BLaER1 treated with 17β-estradiol and CSF1 and Interleukin-3, amounts not matched to agents 10 nM and 100 nM (cell line): Measurements from ENCODE around the gene EDARADD.
A peak's percentile ranks its signal among the peaks of the same experiment; 100 is the strongest.

ENCODE experiments used
- H3K27ac ChIP-seq, 11 experiments: shearing (Covaris generic); formaldehyde crosslinking; 2 replicates each; pipeline ENCODE4 v1.8.1; 2022
- H3K27me3 ChIP-seq, 11 experiments: shearing (Covaris generic); formaldehyde crosslinking; 2 replicates each; pipeline ENCODE4 v1.8.1; 2022
- H3K36me3 ChIP-seq, 11 experiments: shearing (Covaris generic); formaldehyde crosslinking; 2 replicates each; pipeline ENCODE4 v1.8.1; 2022
- H3K4me1 ChIP-seq, 10 experiments: shearing (Covaris generic); formaldehyde crosslinking; 2 replicates each; pipeline ENCODE4 v1.8.1; 2022
- H3K4me2 ChIP-seq, 11 experiments: shearing (Covaris generic); formaldehyde crosslinking; 2 replicates each; pipeline ENCODE4 v1.8.1; 2022
- H3K4me3 ChIP-seq, 10 experiments: shearing (Covaris generic); formaldehyde crosslinking; 2 replicates each; pipeline ENCODE4 v1.8.1; 2022
- H3K9ac ChIP-seq, 11 experiments: shearing (Covaris generic); formaldehyde crosslinking; 2 replicates each; pipeline ENCODE4 v1.8.1; 2022
- H3K9me3 ChIP-seq, 11 experiments: shearing (Covaris generic); formaldehyde crosslinking; replicated peaks in 1 of 11; 2 replicates each; pipeline ENCODE4 v1.8.1; 2022
- H4K20me1 ChIP-seq, 11 experiments: shearing (Covaris generic); formaldehyde crosslinking; 2 replicates each; pipeline ENCODE4 v1.8.1; 2022
- Cebpa-rat ChIP-seq, 11 experiments: shearing (Covaris generic); IDR thresholded peaks; 2 replicates each; pipeline ENCODE4 v1.8.1; 2022

Gene EDARADD

GRCh38 chr1:236419502-236419901, 25.4 kb downstream of the EDARADD start:
- H3K36me3 ChIP-seq = no peaks in the 10 kb centered on the region
- no peak overlapping the region for H3K4me3 ChIP-seq
- no peak overlapping the region for H3K9ac ChIP-seq
- H3K4me1 ChIP-seq = peaks cover 0 to 25% (median 13%) of the 10 kb centered on the region in 10 experiments; a peak in 14 of 20 replicates
- H3K4me2 ChIP-seq = no peak overlapping the region
- no peak overlapping the region for H3K27ac ChIP-seq
- H3K9me3 ChIP-seq = no peaks in the 10 kb centered on the region
- no peak for TF ChIP-seq Cebpa-rat (IDR thresholded peaks at IDR 0.05)
- H4K20me1 ChIP-seq = no peaks in the 10 kb centered on the region
- no peaks in the 10 kb centered on the region for H3K27me3 ChIP-seq

GRCh38 chr1:236421022-236421421, 26.9 kb downstream of the EDARADD start:
- H3K4me2 ChIP-seq = no peak overlapping the region
- peaks cover 8 to 38% (median 25%) of the 10 kb centered on the region in 10 experiments for H3K4me1 ChIP-seq
- H3K36me3 ChIP-seq = no peaks in the 10 kb centered on the region
- H3K4me3 ChIP-seq = no peak overlapping the region
- H3K27ac ChIP-seq = no peak overlapping the region
- no peaks in the 10 kb centered on the region for H4K20me1 ChIP-seq
- H3K9me3 ChIP-seq = no peaks in the 10 kb centered on the region
- no peaks in the 10 kb centered on the region for H3K27me3 ChIP-seq
- H3K9ac ChIP-seq = no peak overlapping the region
- TF ChIP-seq Cebpa-rat (IDR thresholded peaks at IDR 0.05) = no peak

DNA sequence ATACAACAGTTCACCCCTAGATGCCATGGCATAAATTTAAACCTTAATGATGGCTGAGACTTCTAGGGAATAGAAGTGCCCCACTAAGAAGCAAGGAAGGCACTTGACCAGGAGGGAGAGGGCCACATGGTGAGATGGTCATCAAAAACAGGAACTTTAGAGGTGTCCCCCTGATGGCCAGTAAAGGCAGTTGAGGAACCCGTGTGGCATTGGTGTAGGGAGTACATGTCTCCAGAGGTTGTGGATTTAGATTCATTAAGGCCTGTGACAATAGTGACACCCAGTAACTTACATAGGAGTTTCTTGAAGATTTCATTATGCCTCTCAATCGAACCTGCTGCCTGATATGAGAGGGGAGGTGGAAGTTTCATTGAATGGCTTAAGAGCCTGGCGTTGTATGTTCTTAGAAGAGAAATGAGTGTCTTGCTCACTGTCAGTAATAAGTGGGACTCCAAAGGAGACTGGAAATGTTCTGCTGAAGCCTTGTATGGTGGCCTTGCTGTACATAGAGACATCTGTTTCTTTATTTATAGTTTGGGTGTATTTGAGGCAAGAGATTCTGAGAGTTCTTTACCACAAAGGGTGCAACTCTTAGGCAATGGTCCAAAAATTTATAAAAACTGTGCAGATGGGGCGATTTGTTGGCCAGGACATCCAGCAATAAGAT, 27.9 kb downstream of the EDARADD start:
- Histone ChIP-seq H3K27ac (no peak overlapping the region), H3K27me3 (no peaks in the 10 kb centered on the region), H3K36me3 (no peaks in the 10 kb centered on the region), H4K20me1 (no peaks in the 10 kb centered on the region), H3K4me2 (peak overlapping the region in 8 of 11 experiments; percentile 10 to 48 (median 23); a peak in 13 of 22 replicates), H3K9ac (no peak overlapping the region), H3K4me3 (no peak overlapping the region), H3K9me3 (no peaks in the 10 kb centered on the region), H3K4me1 (peaks cover 8 to 34% (median 24%) of the 10 kb centered on the region in 10 experiments)
- no peak for TF ChIP-seq Cebpa-rat (IDR thresholded peaks at IDR 0.05)

GRCh38 chr1:236422517-236422876, 28.4 kb downstream of the EDARADD start:
- no peaks in the 10 kb centered on the region for H4K20me1 ChIP-seq
- TF ChIP-seq Cebpa-rat (IDR thresholded peaks at IDR 0.05) = no peak
- H3K27me3 ChIP-seq = no peaks in the 10 kb centered on the region
- H3K4me2 ChIP-seq = peak overlapping the region in 8 of 11 experiments; percentile 10 to 48 (median 23); a peak in 13 of 22 replicates
- no peak overlapping the region for H3K27ac ChIP-seq
- H3K4me1 ChIP-seq = peaks cover 8 to 34% (median 24%) of the 10 kb centered on the region in 10 experiments
- H3K4me3 ChIP-seq = no peak overlapping the region
- H3K9ac ChIP-seq = no peak overlapping the region
- H3K9me3 ChIP-seq = no peaks in the 10 kb centered on the region
- H3K36me3 ChIP-seq = no peaks in the 10 kb centered on the region

DNA sequence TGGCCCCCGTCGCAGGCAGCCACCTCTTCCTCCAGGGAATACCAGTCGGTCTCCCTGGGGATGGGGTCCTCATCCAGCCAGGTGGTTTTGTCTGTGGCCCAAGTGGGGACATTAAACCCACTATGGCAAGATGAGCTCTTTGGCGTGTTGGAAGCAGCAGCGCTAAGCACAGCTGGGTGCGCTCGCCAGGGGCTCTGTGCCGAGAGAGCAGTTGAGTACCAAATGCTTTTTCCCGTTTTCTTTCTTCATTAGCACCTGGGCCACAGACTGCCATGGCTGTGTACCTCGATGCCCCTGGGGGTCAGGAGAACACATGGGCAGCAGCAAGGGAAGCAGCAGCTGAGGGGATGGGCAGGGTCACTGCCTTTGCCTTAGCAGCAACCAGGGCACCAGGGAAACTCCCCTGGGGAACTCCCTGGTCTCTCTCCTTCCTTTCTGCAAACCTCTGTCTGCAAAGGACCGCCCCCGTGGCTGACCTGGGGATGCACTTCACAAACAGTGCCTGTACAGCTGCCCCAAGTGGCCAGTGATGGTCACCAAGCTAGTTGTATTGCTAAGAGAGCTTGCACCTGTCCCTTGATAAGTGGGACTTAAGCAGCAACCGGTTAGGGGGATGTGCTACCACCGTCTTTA, 31.1 kb downstream of the EDARADD start:
- Histone ChIP-seq H4K20me1 (no peaks in the 10 kb centered on the region), H3K27me3 (no peaks in the 10 kb centered on the region), H3K36me3 (no peaks in the 10 kb centered on the region), H3K4me2 (peak overlapping the region; percentile 48 to 89 (median 68)), H3K9ac (no peak overlapping the region), H3K4me1 (peaks cover 8 to 34% (median 24%) of the 10 kb centered on the region in 10 experiments), H3K4me3 (no peak overlapping the region), H3K9me3 (peaks cover 8 to 15% (median 11%) of the 10 kb centered on the region in 11 experiments; a peak in 21 of 22 replicates), H3K27ac (no peak overlapping the region)
- no peak for TF ChIP-seq Cebpa-rat (IDR thresholded peaks at IDR 0.05)

GRCh38 chr1:236426215-236426614, 32.1 kb downstream of the EDARADD start:
- Histone ChIP-seq H3K9me3 (peaks cover 8 to 15% (median 11%) of the 10 kb centered on the region in 11 experiments; a peak in 21 of 22 replicates), H3K27me3 (no peaks in the 10 kb centered on the region), H3K36me3 (no peaks in the 10 kb centered on the region), H3K27ac (no peak overlapping the region), H3K9ac (no peak overlapping the region), H3K4me2 (peak overlapping the region in 3 of 11 experiments; percentile 80 to 89 (median 87); a peak in 6 of 22 replicates), H3K4me3 (no peak overlapping the region), H3K4me1 (peaks cover 8 to 34% (median 24%) of the 10 kb centered on the region in 10 experiments), H4K20me1 (no peaks in the 10 kb centered on the region)
- no peak for TF ChIP-seq Cebpa-rat (IDR thresholded peaks at IDR 0.05)

- H3K4me3 ChIP-seq = no peak overlapping the region
- H3K9ac ChIP-seq = no peak overlapping the region
- H3K9me3 ChIP-seq = peaks cover 8 to 15% (median 11%) of the 10 kb centered on the region in 11 experiments; a peak in 21 of 22 replicates
- no peak overlapping the region for H3K4me2 ChIP-seq
- peaks cover 7 to 18% (median 12%) of the 10 kb centered on the region in 10 experiments for H3K4me1 ChIP-seq
- TF ChIP-seq Cebpa-rat (IDR thresholded peaks at IDR 0.05) = no peak
- H4K20me1 ChIP-seq = no peaks in the 10 kb centered on the region
- H3K27me3 ChIP-seq = no peaks in the 10 kb centered on the region
- H3K27ac ChIP-seq = no peak overlapping the region
- H3K36me3 ChIP-seq = no peaks in the 10 kb centered on the region
Measured at GRCh38 chr1:236429715-236430274, 35.7 kb downstream of the EDARADD start.

DNA sequence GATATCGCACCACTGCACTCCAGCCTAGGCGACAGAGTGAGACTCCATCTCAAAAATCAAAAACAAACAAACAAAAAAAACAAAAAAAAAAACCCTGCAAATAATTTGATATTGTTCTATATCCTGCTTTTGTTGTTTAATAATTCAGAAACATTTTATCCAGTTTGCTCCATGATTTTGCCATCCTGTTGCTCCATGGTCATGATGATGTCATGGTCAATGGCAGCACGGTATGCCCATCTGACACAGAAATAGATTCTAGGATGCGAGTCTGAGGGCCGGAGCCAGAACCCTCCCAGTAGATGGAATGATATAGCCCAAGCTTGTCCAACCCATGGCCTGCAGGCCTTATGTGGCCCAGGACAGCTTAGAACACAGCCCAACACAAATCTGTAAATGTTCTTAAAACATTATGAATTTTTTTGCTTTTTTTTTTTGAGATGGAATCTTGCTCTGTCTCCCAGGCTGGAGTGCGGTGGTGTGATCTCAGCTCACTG, 39.8 kb downstream of the EDARADD start:
- Histone ChIP-seq H3K4me1 (no peaks in the 10 kb centered on the region), H3K27me3 (no peaks in the 10 kb centered on the region), H3K4me3 (no peak overlapping the region), H3K9ac (no peak overlapping the region), H3K36me3 (no peaks in the 10 kb centered on the region), H3K4me2 (no peak overlapping the region), H3K27ac (no peak overlapping the region), H4K20me1 (no peaks in the 10 kb centered on the region), H3K9me3 (peaks cover under 1 to 7% (median 3%) of the 10 kb centered on the region in 11 experiments; a peak in 19 of 22 replicates)
- TF ChIP-seq Cebpa-rat (IDR thresholded peaks at IDR 0.05) = no peak

DNA sequence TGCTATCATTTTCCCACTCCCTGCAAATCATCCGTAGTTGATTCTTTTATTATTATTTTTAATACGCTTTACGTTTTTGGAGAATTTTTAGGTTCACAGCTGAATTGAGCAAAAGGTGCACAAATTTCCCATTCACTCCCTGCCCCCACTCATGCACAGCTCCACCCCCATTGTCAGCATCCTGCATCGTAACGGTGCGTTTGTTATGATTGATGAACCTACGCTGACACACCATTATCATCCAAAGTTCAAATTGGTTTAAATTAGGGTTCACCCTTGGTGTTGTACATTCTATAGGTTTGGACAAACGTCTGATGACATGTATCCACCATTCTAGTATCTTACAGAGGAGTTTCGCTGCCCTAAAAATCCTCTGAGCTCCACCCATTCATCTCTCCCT, 44.5 kb downstream of the EDARADD start:
- Histone ChIP-seq H3K4me1 (no peaks in the 10 kb centered on the region), H3K36me3 (no peaks in the 10 kb centered on the region), H3K9ac (no peak overlapping the region), H4K20me1 (no peaks in the 10 kb centered on the region), H3K27ac (no peak overlapping the region), H3K4me2 (no peak overlapping the region), H3K27me3 (no peaks in the 10 kb centered on the region), H3K9me3 (peaks cover 0 to 14% (median 6%) of the 10 kb centered on the region in 11 experiments; a peak in 6 of 22 replicates), H3K4me3 (no peak overlapping the region)
- no peak for TF ChIP-seq Cebpa-rat (IDR thresholded peaks at IDR 0.05)
